Right lobe of liver (tissue), 4 donors: ENCODE results near the gene ZNF511.

ENCODE experiments used
- CTCF ChIP-seq, 4 donors: fragments of 200-600 bp in 3 of 4; fragments of 450-650 bp in 1 of 4; IDR thresholded peaks; one replicate each; pipeline versions ENCODE4 v1.5.1 to v1.8.0; 2016 to 2022; ENCODE audit warnings: antibody characterized with exemption in 4 of 4, mild to moderate bottlenecking in 2 of 4
- POLR2A ChIP-seq: fragments of 450-650 bp; IDR thresholded peaks from one replicate; pipeline ENCODE4 v1.6.1; 2017; ENCODE audit warnings: antibody characterized with exemption, mild to moderate bottlenecking
- donor health status: DM: no; HTN: no; CAD: no.
- donor health status: DM: no; HTN: no; CAD: no.
- donor health status: DM: no; HTN: yes; CAD: no.

DNA sequence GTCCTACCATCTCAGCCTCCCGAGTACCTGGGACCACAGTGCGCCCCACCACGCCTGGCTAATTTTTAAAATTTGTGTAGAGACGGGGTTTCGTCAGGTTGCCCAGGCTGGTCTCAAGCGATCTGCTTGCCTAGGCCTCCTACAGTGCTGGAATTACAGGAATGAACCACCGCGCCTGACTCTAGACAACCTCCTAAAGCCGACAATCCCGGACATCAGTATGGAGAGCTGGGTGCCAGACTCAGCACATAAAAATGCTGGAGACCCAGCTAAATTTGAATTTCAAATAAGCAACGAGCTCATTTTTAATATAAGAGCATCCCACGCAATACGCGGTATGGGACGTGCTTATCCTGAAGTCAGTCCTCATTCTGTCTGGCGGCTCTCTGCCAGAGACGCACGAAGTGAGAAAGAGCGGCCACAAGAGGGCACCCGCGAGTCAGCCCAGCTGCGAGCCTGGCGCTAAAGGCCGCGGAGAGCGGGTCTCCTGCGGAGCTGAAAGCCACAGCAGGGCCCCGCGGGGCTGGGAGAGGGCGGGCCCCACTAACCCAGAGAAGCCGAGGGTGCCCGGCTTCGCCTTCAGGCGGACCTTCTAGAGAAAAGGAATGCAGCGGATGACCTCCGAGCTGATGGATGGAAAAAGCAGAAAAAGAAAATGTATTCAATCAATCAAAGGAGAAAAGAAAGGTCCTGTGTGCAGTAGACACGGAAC lies 20.9 kb downstream of the ZNF511 start:
- TF ChIP-seq POLR2A (no peak), CTCF (IDR thresholded peaks at IDR 0.05) (peak; percentile 80 to 99 (median 98))
